Hepatocyte (in vitro differentiated cells): Measurements from ENCODE around the gene MTA1.

Experiments used
- CTCF ChIP-seq: fragments of 200-600 bp; sonication (generic); IDR thresholded peaks from 2 replicates; pipeline ENCODE4 v1.5.1; 2016; ENCODE audit warnings: antibody characterized with exemption, mild to moderate bottlenecking; ENCODE audit not compliant: poor library complexity
- EZH2 ChIP-seq: fragments of 200-600 bp; sonication (generic); IDR thresholded peaks from 2 replicates; pipeline ENCODE4 v1.6.1; 2016; ENCODE audit warnings: antibody characterized with exemption, mild to moderate bottlenecking, borderline replicate concordance
- EZH2phosphoT487 ChIP-seq: fragments of 200-600 bp; sonication (generic); IDR thresholded peaks from one replicate; pipeline ENCODE4 v1.6.1; 2018; ENCODE audit warnings: antibody characterized with exemption, mild to moderate bottlenecking, low read depth, moderate library complexity; ENCODE audit not compliant: unreplicated experiment, severe bottlenecking

GRCh38 chr14:105507247-105507646 lies 87.6 kb downstream of the MTA1 start:
- no peak for TF ChIP-seq CTCF
- no peak for TF ChIP-seq EZH2phosphoT487
- no peak for TF ChIP-seq EZH2
